Measurements from ENCODE around the gene KAZN. TPM values are rescaled to one million over a fixed set of nuclear protein-coding genes. Genes with fewer than 3 reads are reported as not detected.

Gene KAZN
- total and polyA plus RNA-seq, 2 experiments from 2014 or later = 7.9 to 15.6 TPM

- TF ChIP-seq CTCF (IDR thresholded peaks at IDR 0.05; ENCODE audit: poor library complexity) (no peak), EZH2phosphoT487 (IDR thresholded peaks at IDR 0.05; ENCODE audit: low read depth, severe bottlenecking, unreplicated experiment) (no peak), EZH2 (IDR thresholded peaks at IDR 0.05; ENCODE audit: borderline replicate concordance) (no peak)
- Histone ChIP-seq H3K9me2 (replicated peaks; ENCODE audit: insufficient read depth) (no peaks in the 10 kb centered on the region), H3K9me3 (ENCODE audit: low read depth) (no peaks in the 10 kb centered on the region), H3K4me1 (ENCODE audit: insufficient read depth) (no peaks in the 10 kb centered on the region), H3K27ac (no peak overlapping the region), H3K36me3 (replicated peaks; ENCODE audit: insufficient read depth, low read depth) (no peaks in the 10 kb centered on the region), H2AFZ (no peak overlapping the region), H3K79me2 (no peaks in the 10 kb centered on the region), H3K4me3 (no peak overlapping the region), H3K27me3 (no peaks in the 10 kb centered on the region), H3K4me2 (no peak overlapping the region), H4K20me1 (ENCODE audit: insufficient read depth, poor library complexity, severe bottlenecking) (no peaks in the 10 kb centered on the region)
- no peak for DNase-seq (ENCODE audit: low spot score)
- 90% methylated on average over 4 of the region's 4 CpGs for WGBS (ENCODE audit: low lambda C conversion rate, missing lambda C conversion rate)
Measured at GRCh38 chr1:14687147-14687546, 88.7 kb downstream of the KAZN start.

GRCh38 chr1:14689996-14690615, 91.6 kb downstream of the KAZN start:
- H3K4me2 ChIP-seq = no peak overlapping the region
- no peaks in the 10 kb centered on the region for H4K20me1 ChIP-seq (ENCODE audit: insufficient read depth, poor library complexity, severe bottlenecking)
- no peaks in the 10 kb centered on the region for H3K79me2 ChIP-seq
- H3K27ac ChIP-seq = no peak overlapping the region
- WGBS (ENCODE audit: low lambda C conversion rate, missing lambda C conversion rate) = 91% methylated on average over 15 of the region's 15 CpGs
- no peak for DNase-seq (ENCODE audit: low spot score)
- H3K9me2 ChIP-seq (replicated peaks; ENCODE audit: insufficient read depth) = no peaks in the 10 kb centered on the region
- TF ChIP-seq CTCF (IDR thresholded peaks at IDR 0.05; ENCODE audit: poor library complexity) = no peak
- no peak for TF ChIP-seq EZH2phosphoT487 (IDR thresholded peaks at IDR 0.05; ENCODE audit: low read depth, severe bottlenecking, unreplicated experiment)
- no peak for TF ChIP-seq EZH2 (IDR thresholded peaks at IDR 0.05; ENCODE audit: borderline replicate concordance)
- no peak overlapping the region for H2AFZ ChIP-seq
- H3K27me3 ChIP-seq = no peaks in the 10 kb centered on the region
- no peak overlapping the region for H3K4me3 ChIP-seq
- no peaks in the 10 kb centered on the region for H3K9me3 ChIP-seq (ENCODE audit: low read depth)
- no peaks in the 10 kb centered on the region for H3K36me3 ChIP-seq (replicated peaks; ENCODE audit: insufficient read depth, low read depth)
- H3K4me1 ChIP-seq (ENCODE audit: insufficient read depth) = no peaks in the 10 kb centered on the region

GRCh38 chr1:14693949-14694348, 95.5 kb downstream of the KAZN start:
- WGBS (ENCODE audit: low lambda C conversion rate, missing lambda C conversion rate) = 52% methylated on average over 7 of the region's 7 CpGs
- H3K9me3 ChIP-seq (ENCODE audit: low read depth) = no peaks in the 10 kb centered on the region
- H3K79me2 ChIP-seq = no peaks in the 10 kb centered on the region
- no peak overlapping the region for H3K4me3 ChIP-seq
- no peaks in the 10 kb centered on the region for H4K20me1 ChIP-seq (ENCODE audit: insufficient read depth, poor library complexity, severe bottlenecking)
- TF ChIP-seq EZH2 (IDR thresholded peaks at IDR 0.05; ENCODE audit: borderline replicate concordance) = no peak
- no peak for TF ChIP-seq CTCF (IDR thresholded peaks at IDR 0.05; ENCODE audit: poor library complexity)
- no peak for TF ChIP-seq EZH2phosphoT487 (IDR thresholded peaks at IDR 0.05; ENCODE audit: low read depth, severe bottlenecking, unreplicated experiment)
- H3K27me3 ChIP-seq = no peaks in the 10 kb centered on the region
- no peak overlapping the region for H3K4me2 ChIP-seq
- H3K4me1 ChIP-seq (ENCODE audit: insufficient read depth) = no peaks in the 10 kb centered on the region
- no peak for DNase-seq (ENCODE audit: low spot score)
- no peak overlapping the region for H2AFZ ChIP-seq
- no peak overlapping the region for H3K27ac ChIP-seq
- H3K9me2 ChIP-seq (replicated peaks; ENCODE audit: insufficient read depth) = no peaks in the 10 kb centered on the region
- no peaks in the 10 kb centered on the region for H3K36me3 ChIP-seq (replicated peaks; ENCODE audit: insufficient read depth, low read depth)
